Germinal center (tissue), 1 donor: Measurements from ENCODE around the gene KAZN.

Experiments
- DNase-seq: peaks from one replicate; pipeline ENCODE4 v3.0.0; 2012; ENCODE audit warnings: mixed read lengths, low spot score

KAZN gene

DNA sequence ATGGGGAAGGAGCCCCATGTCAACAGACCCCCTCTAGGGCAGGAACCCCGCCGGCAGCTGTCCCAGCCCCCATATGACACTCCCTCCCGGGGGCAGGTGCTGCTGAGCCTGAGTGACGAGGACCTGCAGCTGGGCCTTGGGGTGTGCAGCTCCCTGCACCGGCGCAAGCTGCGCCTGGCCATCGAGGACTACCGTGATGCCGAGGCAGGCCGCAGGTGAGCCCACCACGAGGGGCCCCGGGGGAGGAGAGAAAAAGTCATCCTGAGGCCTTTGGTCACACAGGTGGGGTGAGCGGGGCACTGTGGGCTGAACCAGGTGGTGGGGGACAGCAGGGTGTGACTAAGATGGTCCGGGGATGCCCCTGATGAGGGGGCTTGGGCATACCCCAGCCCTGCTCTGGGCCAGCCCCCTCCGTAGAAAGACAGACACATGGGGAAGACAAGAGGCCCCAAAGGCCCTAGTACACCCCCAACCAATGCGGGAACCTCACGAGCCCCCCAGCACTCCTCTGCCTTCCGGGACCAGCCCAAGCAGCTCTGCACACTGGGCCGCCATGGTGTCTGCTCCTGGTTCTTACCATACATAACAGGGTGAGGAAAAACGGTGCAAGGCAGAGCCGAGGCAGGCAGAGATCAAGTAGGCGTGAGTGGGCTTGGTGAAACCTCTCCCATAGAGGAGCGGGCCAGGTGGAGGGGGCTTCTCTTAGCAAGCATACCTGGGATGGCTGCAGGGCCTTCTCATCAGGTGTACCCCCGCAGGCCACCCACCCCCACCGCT is 496.4 kb downstream of the KAZN start:
- DNase-seq: no peak

DNA sequence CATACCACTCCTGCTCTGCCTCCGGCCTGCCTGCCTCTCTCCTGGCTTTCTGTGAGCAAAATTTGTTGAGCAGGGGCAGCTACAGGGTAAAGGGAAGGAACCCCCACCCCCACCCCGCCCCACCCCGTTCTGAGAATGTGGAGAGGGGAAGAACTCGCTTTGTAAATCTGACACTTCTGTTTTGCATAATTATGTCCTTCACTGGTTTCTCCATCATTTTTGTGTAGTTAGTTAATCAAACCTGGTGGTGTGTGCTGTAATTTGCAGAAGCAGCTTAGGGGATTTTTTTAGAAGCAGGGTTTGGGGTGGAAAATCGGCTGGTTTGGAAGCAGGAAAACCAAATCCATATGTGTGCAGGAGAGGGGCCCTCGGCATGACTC is 497.0 kb downstream of the KAZN start:
- no peak for DNase-seq

GRCh38 chr1:15096293-15096692 is 497.8 kb downstream of the KAZN start:
- DNase-seq: no peak

DNA sequence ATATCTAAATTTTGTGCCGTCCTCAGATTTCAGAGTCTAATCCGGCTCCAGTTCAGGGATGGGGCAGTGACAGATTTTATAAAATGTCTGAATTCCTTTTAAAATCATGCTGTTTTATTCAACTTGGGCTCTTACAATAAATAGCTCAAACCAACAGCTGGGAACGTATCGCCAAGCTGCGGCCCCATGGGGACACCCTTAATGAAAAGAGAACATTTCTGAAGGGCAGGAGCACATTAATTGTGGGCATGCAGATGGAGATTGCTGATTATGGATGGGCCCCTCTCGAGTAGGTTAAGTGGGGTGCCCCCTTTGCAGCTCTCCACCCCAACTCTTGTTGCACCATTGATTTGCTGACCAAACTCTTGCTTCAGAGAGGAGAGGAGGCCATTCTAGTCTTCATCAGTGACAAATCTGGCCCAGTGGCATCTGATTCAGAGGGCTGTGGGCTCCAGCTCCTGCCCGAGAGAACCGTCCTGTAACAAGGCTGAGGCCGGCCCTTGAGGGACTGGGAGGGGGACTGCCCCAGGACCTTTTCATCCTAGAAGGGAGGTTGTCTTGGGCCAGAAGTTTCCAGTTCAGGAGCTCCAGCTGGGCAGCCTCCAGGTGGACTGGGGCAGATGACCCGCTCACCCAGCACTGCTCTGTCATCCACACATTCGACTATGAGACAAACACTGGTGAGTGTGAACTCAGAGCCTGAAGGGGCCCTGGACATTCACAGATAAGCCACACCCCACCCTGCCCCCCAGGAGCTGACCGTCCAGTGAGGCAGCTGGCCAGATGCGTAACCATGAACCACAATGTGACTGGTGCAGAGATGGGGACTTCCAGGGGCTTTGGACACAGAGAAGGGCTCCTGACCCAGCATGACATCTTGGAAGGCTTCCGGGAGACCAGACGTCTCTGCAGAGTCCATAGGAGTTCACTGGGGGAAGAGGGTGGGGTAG is 500.0 kb downstream of the KAZN start:
- no peak for DNase-seq

DNA sequence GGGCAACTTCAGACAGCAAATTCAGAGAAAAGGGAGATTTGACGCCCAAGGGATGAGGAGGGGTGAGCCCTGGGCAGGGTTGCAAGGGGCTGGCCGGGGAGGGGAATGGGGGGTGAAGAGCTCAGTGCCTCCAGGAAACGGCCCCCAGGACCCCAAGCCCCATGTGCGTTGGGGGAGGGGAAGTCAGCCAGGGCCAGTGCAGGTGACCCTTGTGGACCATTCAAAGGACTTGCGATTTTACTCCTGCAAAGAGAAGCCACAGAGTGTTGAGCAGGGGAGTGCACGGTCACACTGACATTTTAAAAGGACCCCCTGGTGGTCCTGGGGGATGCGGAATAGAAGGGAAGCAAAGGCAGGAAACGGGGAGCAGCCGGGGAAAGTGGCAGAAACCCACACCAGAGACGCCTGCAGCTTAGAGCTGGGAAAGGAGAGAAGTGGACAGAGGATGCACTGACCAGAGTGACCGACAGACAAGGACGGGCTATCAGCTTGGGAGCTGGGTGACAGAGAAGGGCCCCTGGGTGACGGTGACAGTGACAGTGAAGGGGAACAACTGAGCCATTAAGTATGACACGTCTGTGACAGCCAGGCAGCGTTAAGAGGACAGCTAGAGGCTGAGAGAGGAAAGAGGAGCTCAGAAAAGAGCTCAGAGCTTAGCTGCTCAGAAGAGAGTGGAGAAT is 501.1 kb downstream of the KAZN start:
- DNase-seq: no peak

GRCh38 chr1:15100121-15100879 is 501.8 kb downstream of the KAZN start:
- DNase-seq: peak; percentile 61

GRCh38 chr1:15100880-15101760 is 502.6 kb downstream of the KAZN start:
- DNase-seq: no peak

DNA sequence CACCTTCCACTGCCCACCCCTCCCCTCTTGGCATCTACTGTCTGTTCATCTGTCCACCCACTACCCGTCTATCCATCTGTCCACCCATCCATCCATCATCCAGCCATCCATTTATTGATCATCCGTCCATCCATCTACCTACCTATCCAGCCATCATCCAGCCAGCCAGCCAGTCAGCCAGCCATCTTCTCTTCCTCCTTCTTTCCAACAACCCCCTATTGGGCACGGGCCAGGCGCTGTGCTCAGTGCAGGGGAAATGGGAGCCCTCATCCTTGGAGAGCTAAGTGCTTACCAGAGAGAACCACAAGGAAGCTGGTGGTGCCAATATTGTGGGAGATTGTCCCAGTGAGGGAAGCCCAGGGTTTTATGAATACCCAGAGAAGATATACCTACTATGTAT is 503.3 kb downstream of the KAZN start:
- DNase-seq: no peak

DNA sequence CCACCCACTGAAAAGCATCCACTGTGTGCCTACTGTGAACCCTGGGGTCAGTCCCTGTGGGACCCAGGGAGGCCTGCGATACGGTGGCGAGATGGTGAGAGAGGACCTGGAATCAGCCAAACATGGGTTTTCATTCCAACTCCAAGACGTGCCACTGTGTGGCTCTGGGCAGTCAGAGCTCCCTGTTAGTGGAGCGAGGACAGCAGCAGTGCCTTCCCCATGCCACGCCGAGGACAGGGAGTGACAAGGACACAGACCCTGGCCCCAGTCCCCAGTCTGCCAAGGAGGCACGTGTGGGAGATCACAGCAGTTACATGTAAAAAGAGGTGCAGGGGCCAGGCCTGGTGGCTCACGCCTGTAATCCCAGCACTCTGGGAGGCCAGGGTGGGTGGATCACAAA is 504.2 kb downstream of the KAZN start:
- DNase-seq: no peak

DNA sequence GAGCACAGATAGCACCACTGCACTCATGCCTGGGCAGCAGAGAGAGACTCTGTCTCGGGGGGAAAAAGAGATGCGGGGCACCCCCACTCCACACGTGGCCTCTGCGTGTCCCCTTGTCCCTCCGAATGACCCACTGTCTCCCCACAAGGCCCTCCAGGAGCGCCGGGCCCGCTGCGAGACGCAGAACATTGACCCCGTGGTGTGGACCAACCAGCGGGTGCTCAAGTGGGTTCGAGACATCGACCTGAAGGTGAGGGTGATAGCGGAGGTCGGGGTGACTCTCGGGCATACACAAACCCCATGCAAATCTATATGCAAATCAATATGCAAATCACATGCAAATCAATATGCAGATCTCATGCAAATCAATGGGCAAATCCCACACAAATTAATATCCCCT is 504.7 kb downstream of the KAZN start:
- no peak for DNase-seq

- no peak for DNase-seq
Measured at GRCh38 chr1:15103906-15104305, 505.4 kb downstream of the KAZN start.

DNA sequence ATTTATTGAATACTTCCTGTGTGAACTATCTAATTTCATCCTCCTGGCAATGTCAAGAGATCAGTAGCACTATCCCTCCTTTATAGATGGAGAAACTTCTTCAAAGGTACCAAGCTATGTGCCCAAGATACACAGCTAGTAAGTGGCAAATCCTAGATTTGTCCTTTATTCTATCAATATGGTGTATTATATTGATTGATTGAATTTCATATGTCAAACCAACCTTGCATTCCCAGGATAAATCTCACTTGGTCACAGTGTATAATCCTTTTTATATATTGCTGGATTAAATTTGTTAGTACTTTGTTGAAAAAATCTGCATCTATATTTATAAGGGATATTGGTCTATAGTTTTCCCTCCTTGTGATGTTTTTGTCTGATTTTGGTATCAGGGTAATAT is 506.3 kb downstream of the KAZN start:
- DNase-seq: no peak

- DNase-seq: no peak
Measured at GRCh38 chr1:15106608-15107007, 508.1 kb downstream of the KAZN start.

DNA sequence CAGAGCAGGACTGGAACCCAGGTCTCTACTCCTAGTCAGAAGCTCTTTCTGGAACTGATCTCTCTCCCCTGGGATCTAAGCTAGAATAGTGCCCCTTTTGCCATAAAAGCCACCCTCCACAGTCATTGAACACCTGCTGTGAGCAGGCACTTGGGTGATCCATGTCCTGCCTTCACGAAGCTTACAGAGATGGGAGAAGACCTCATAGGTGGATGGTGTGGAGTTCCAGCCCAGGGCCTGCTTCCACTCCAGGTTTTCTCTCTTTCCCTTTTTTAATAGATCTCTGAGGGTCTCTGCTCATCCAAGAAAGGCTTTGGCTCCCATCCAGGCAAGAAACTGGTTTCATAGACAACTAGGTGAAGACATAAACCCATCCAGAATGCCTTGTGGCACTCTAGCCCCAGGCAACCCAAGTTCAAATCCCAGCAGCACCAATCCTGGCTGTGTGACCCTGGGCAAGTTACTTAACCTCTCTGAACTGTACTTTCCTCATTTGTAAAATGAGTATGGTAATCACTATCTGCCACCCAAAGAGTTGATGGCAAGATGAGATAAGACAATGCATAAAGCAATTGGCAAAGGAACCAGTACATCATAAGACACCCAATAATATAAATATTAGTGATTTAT is 508.7 kb downstream of the KAZN start:
- no peak for DNase-seq

GRCh38 chr1:15107911-15108310 is 509.4 kb downstream of the KAZN start:
- DNase-seq: no peak

DNA sequence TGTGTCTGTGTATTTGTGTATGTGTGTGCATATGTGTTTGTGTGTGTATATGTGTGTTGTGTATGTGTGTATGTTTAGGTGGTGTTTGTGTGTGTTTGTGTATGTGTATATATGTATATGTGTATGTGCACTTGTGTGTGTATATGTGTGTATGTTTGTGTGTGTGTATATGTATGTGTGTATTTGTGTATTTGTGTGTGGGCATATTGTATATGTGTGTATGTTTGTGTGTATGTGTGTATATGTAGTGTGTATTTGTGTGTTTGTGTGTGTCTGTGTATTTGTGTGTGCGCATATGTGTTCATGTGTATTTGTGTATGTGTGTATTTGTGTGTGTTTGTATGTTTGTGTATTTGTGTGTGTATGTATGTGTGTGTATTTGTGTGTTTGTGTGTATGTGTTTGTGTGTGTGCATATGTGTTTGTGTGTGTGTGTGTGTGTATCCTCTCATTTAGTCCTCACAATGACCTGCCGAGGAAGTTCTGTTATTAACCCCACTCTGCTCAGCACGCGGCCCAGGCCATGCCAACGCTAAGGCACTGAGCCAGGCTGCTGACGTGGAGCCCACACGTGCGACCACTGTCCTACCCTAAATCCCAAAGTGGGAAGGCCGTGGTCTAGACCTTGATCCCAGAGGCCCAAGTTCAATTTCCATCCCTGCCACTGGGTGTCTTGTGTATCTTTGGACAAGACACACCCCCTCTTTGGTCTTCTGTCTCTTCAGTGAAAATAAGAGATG is 511.8 kb downstream of the KAZN start:
- DNase-seq: no peak

GRCh38 chr1:15110867-15111230 is 512.4 kb downstream of the KAZN start:
- DNase-seq: no peak

DNA sequence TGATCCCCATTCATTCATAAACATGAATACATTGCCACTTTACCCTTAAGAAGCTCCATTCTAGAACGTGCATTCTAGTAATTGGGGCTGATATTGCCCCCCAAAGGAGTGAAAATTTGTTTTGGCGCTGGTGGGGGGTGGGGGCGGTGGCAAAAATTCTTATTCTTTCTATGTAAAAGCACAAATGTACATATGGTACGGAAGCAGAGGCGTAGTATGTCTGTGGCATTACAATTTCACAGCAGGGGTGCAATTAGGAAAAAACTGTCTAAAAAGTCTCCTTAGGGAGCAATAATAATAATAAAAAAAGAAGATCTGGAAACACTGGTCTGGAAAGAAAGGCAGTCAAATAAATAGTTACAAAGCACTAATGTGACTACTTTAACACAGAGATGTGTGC is 514.7 kb downstream of the KAZN start:
- DNase-seq: no peak

DNA sequence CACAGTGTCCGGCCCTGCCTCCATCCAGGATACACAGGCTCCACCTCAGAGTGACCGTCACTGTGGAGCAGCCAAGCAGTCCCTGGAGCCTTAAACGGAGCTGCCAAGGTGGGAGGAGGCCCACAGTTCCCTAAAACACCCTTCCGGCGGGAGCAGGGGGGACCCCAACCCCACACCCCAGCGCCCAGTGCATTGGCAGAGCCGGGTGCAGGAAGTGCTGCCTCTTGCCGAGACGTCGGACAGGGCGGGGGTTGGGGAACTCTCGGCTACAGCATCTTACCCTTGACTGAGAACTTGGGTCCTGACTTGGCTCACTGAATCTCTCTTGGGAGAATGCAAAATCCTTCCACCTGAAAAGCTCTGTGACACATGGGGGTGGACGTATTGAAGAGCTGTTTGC is 516.4 kb downstream of the KAZN start:
- DNase-seq: no peak
